RWPE2 (cell line): ENCODE measurements around the gene NACC1.

Experiments
- ATAC-seq: fragments of 200-7000 bp; cut with Tn5 transposase; 3 replicates; pipeline ENCODE4 v1.9.1; 2021; ENCODE audit warnings: low read depth
- DNase-seq: peaks from one replicate; pipeline ENCODE4 v3.0.0-alpha.2; 2020; ENCODE audit warnings: low spot score
- H3K27ac ChIP-seq: fragments of 450-650 bp; 2 replicates; pipeline ENCODE4 v1.5.1; 2017; ENCODE audit warnings: mild to moderate bottlenecking; ENCODE audit not compliant: poor library complexity, severe bottlenecking
- H3K27me3 ChIP-seq: fragments of 250-450 bp; sonication (Bioruptor Pico); 2 replicates; pipeline ENCODE4 v1.5.1; 2021; ENCODE audit warnings: mild to moderate bottlenecking, moderate library complexity; ENCODE audit not compliant: insufficient read depth, poor library complexity, severe bottlenecking
- H3K36me3 ChIP-seq: fragments of 250-450 bp; sonication (Bioruptor Pico); 2 replicates; pipeline ENCODE4 v1.5.1; 2020; ENCODE audit warnings: low read depth, mild to moderate bottlenecking, moderate library complexity
- H3K4me1 ChIP-seq: fragments of 250-450 bp; sonication (Bioruptor Pico); 2 replicates; pipeline ENCODE4 v1.5.1; 2021; ENCODE audit warnings: mild to moderate bottlenecking, moderate library complexity; ENCODE audit not compliant: insufficient read depth, poor library complexity, severe bottlenecking
- H3K4me3 ChIP-seq: fragments of 250-450 bp; sonication (Bioruptor Pico); 2 replicates; pipeline ENCODE4 v1.5.1; 2021; ENCODE audit warnings: mild to moderate bottlenecking, moderate library complexity; ENCODE audit not compliant: severe bottlenecking
- H3K9me3 ChIP-seq: fragments of 250-450 bp; sonication (Bioruptor Pico); 2 replicates; pipeline ENCODE4 v1.5.1; 2021; ENCODE audit warnings: mild to moderate bottlenecking, moderate library complexity; ENCODE audit not compliant: severe bottlenecking
- TF ChIP-seq, protein P1 (sequence below): fragments of 450-650 bp; IDR thresholded peaks from one replicate; pipeline ENCODE4 v1.5.1; 2017; ENCODE audit warnings: mild to moderate bottlenecking, moderate library complexity; ENCODE audit not compliant: poor library complexity, severe bottlenecking

The NACC1 gene

DNA sequence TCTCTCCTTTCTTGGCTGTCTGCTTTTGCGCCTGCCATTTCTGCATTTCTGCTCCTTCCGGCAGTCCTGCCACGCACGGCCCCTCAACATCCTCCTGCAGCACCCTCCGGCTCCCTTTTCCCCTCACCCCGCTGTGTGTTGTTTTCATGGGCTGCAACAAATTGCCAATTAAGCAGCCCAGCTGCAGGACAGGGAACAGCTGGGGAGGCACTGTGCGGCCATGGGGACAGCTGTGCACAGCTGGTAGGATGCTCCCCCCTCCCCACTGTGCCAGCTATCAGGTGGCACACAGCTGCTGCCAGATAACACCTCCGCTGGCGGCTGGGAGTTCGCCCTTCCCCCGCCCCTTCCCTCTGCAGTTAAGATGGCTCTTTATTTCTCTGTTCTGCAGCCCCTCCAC is 40.8 kb upstream of the NACC1 start:
- no peak for DNase-seq

DNA sequence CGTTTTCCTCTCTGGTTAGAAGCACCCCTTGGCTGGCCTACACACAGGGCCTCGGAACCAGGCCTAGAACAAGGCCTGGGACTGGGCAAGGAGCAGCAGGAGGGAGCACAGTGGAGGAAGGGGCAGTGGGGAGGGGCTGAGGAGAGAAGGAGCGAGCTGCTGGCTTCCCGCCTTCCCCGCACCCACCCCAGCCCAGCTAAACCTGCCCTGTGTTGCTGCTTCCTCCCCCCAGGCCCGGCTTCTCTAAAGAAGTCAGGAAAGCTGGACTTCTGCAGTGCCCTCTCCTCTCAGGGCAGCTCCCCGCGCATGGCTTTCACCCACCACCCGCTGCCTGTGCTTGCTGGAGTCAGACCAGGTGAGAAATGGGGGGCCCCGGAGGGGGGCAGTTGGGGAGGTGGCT is 39.7 kb upstream of the NACC1 start:
- ATAC-seq (no peak), DNase-seq (no peak)
- TF ChIP-seq, protein P1, sequence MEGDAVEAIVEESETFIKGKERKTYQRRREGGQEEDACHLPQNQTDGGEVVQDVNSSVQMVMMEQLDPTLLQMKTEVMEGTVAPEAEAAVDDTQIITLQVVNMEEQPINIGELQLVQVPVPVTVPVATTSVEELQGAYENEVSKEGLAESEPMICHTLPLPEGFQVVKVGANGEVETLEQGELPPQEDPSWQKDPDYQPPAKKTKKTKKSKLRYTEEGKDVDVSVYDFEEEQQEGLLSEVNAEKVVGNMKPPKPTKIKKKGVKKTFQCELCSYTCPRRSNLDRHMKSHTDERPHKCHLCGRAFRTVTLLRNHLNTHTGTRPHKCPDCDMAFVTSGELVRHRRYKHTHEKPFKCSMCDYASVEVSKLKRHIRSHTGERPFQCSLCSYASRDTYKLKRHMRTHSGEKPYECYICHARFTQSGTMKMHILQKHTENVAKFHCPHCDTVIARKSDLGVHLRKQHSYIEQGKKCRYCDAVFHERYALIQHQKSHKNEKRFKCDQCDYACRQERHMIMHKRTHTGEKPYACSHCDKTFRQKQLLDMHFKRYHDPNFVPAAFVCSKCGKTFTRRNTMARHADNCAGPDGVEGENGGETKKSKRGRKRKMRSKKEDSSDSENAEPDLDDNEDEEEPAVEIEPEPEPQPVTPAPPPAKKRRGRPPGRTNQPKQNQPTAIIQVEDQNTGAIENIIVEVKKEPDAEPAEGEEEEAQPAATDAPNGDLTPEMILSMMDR: no peak
- Histone ChIP-seq H3K36me3 (peaks cover 20% of the 10 kb centered on the region), H3K4me1 (no peaks in the 10 kb centered on the region), H3K4me3 (no peak overlapping the region), H3K27ac (no peak overlapping the region), H3K9me3 (no peaks in the 10 kb centered on the region), H3K27me3 (no peaks in the 10 kb centered on the region)

More for the DNA sequence above, 40.8 kb upstream of the NACC1 start:
- TF ChIP-seq, protein P1: no peak
- peaks cover 16% of the 10 kb centered on the region for H3K36me3 ChIP-seq
- ATAC-seq: no peak
- no peak overlapping the region for H3K4me3 ChIP-seq
- H3K9me3 ChIP-seq: no peaks in the 10 kb centered on the region
- H3K4me1 ChIP-seq: no peaks in the 10 kb centered on the region
- no peak overlapping the region for H3K27ac ChIP-seq
- H3K27me3 ChIP-seq: no peaks in the 10 kb centered on the region

DNA sequence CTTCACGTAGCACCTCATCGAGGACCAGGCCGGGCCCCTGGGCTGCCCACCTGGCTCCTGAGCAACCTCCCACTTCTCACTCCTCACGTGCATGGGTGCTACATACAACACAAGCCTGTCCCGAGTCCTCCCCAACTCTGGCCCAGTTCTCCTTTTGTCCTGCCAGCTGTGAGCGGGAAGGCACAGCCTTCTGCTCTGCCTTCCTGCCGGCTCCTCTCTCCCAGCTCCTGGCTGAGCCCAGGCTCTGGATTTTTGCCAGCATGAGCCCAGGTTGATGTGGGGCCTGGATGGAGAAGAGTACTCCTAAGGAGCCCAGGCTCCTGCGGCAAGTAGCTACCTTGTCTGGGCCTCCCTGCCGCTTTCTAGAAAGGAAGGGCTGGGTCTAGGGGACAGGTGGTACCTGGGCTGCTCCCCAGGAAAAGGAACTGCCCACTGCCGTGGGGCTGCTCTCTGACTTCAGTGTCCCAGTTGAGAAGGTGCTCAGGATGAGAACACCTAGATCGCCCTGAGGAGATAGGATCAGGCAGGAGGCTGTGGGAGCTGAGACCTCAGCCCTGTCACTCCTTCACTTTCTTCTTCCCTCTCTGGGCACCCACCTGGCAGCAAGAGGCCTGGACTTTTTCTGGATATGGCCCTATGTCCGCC is 39.0 kb upstream of the NACC1 start:
- Histone ChIP-seq H3K27ac (no peak overlapping the region), H3K4me3 (no peak overlapping the region), H3K27me3 (no peaks in the 10 kb centered on the region), H3K9me3 (no peaks in the 10 kb centered on the region), H3K4me1 (no peaks in the 10 kb centered on the region), H3K36me3 (peaks cover 16% of the 10 kb centered on the region)
- TF ChIP-seq, protein P1: no peak
- DNase-seq: no peak
- no peak; the same call in 2 of the 3 replicates for ATAC-seq

DNA sequence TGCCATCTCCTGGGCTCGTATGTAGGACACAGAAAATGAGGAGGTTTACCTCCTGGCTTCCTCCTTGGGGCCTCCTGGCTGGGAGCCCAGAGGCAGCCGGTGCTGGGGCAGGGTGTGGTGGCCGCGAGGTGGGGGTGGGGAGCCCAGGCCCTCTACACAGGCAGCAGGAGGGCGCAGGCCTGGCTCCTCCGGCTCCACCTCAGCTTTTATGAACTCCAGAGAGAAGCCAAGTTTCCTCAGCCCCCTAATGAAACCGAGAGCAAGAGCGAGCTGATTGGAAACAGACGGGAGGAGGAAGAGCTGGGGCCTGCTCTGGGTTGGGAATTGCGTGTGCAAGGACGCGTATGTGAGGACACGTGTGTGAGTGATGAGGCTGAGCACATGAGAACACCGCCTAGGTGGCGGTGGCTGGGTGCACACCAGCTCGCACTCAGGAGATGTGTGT is 38.5 kb upstream of the NACC1 start:
- no peaks in the 10 kb centered on the region for H3K4me1 ChIP-seq
- H3K36me3 ChIP-seq: peaks cover 14% of the 10 kb centered on the region
- no peak overlapping the region for H3K27ac ChIP-seq
- no peaks in the 10 kb centered on the region for H3K27me3 ChIP-seq
- DNase-seq (no peak), ATAC-seq (no peak)
- no peak overlapping the region for H3K4me3 ChIP-seq
- TF ChIP-seq, protein P1: no peak
- no peaks in the 10 kb centered on the region for H3K9me3 ChIP-seq
